Gastroesophageal sphincter (tissue), 4 donors: Measurements from ENCODE around the gene LETM1. TPM values are rescaled to one million over a fixed set of nuclear protein-coding genes. Genes with fewer than 3 reads are reported as not detected.

ENCODE experiments used
- ATAC-seq: fragments of 150-250 bp; one replicate; pipeline ENCODE4 v1.9.1; 2016; ENCODE audit warnings: mild to moderate bottlenecking, moderate library complexity
- H3K27ac ChIP-seq, 4 donors: fragments of 200-600 bp; sonication (generic) in 3 of 4; 1 replicate in 3 of 4; 2 replicates in 1 of 4; pipeline ENCODE4 v1.5.1; 2016 to 2019
- H3K27me3 ChIP-seq: fragments of 200-600 bp; sonication (generic); one replicate; pipeline ENCODE4 v1.5.1; 2019
- H3K36me3 ChIP-seq, 2 donors: fragments of 200-600 bp; sonication (generic); one replicate each; pipeline ENCODE4 v1.5.1; 2019; ENCODE audit warnings: control low read depth in 1 of 2
- H3K4me1 ChIP-seq, 3 donors: fragments of 200-600 bp; sonication (generic); 1 replicate in 2 of 3; 2 replicates in 1 of 3; pipeline ENCODE4 v1.5.1; 2016 to 2019; ENCODE audit warnings: control low read depth in 2 of 3
- H3K4me3 ChIP-seq, 2 donors: fragments of 200-600 bp; sonication (generic); one replicate each; pipeline ENCODE4 v1.5.1; 2019; ENCODE audit warnings: mild to moderate bottlenecking in 1 of 2, moderate library complexity in 1 of 2
- H3K9me3 ChIP-seq, 3 donors: fragments of 200-600 bp; sonication (generic); one replicate each; pipeline ENCODE4 v1.5.1; 2017 to 2019; ENCODE audit warnings: control low read depth in 2 of 3
- CTCF ChIP-seq, 4 experiments: fragments of 200-600 bp in 2 of 4; fragments of 450-650 bp in 2 of 4; sonication (generic) in 1 of 4; IDR thresholded peaks; one replicate each; pipeline ENCODE4 v1.5.1; 2017 to 2019; ENCODE audit warnings: antibody characterized with exemption in 4 of 4, mild to moderate bottlenecking in 2 of 4, moderate library complexity in 2 of 4
- EP300 ChIP-seq: sonication (generic); formaldehyde crosslinking; IDR thresholded peaks from one replicate; pipeline ENCODE4 v1.6.1; 2017; ENCODE audit warnings: antibody characterized with exemption, mild to moderate bottlenecking
- POLR2A ChIP-seq, 2 donors: fragments of 450-650 bp; IDR thresholded peaks; one replicate each; pipeline ENCODE4 v1.6.1; 2017; ENCODE audit warnings: antibody characterized with exemption in 2 of 2, mild to moderate bottlenecking in 2 of 2, moderate library complexity in 1 of 2
- POLR2AphosphoS5 ChIP-seq: sonication (generic); formaldehyde crosslinking; IDR thresholded peaks from one replicate; pipeline ENCODE4 v1.6.1; 2017; ENCODE audit warnings: antibody characterized with exemption
- WGBS, 2 donors: methylation state at CpG; one replicate each; pipeline ENCODE4 v1.1.5; 2018; ENCODE audit warnings: low coverage in 1 of 2; 5-methylcytosine and 5-hydroxymethylcytosine counted together
- total RNA-seq, 4 donors: library from RNA; depleted of rRNA; stranded (reverse); fragments of >200 nt; gene quantifications; one replicate each; pipeline ENCODE4 v1.1.0, GENCODE V29; 2016

Gene LETM1
- total RNA-seq, 4 donors from 2014 or later, result 24.0 to 29.2 (median 26.9) TPM

GRCh38 chr4:1766106-1767060 is 89.6 kb downstream of the LETM1 start:
- peaks cover 66% of the 10 kb centered on the region for H3K27me3 ChIP-seq
- WGBS, 2 donors, result no CpG with 5 or more reads among the region's 41 CpGs
- TF ChIP-seq EP300 (no peak), POLR2A (IDR thresholded peaks at IDR 0.05) (no peak), POLR2AphosphoS5 (no peak), CTCF (IDR thresholded peaks at IDR 0.05) (no peak)

GRCh38 chr4:1765409-1766072 is 90.4 kb downstream of the LETM1 start:
- Histone ChIP-seq H3K36me3 (no peaks in the 10 kb centered on the region), H3K4me1 (peaks cover 0 to 36% (median 13%) of the 10 kb centered on the region in 3 donors), H3K4me3 (no peak overlapping the region), H3K27ac (no peak overlapping the region), H3K27me3 (peaks cover 58% of the 10 kb centered on the region), H3K9me3 (no peaks in the 10 kb centered on the region)
- ATAC-seq, result no peak
- no peak for TF ChIP-seq POLR2A (IDR thresholded peaks at IDR 0.05)
- WGBS, 2 donors, result 100% methylated on average over 1 of the region's 10 CpGs; no CpG with 5 or more reads in 1 of the 2 donors

More at GRCh38 chr4:1766106-1767060, 89.6 kb downstream of the LETM1 start:
- peaks cover 0 to 36% (median 13%) of the 10 kb centered on the region in 3 donors for H3K4me1 ChIP-seq
- no peak for ATAC-seq
- no peak overlapping the region for H3K27ac ChIP-seq
- H3K36me3 ChIP-seq, result no peaks in the 10 kb centered on the region
- no peaks in the 10 kb centered on the region for H3K9me3 ChIP-seq
- H3K4me3 ChIP-seq, result peak overlapping the region in 1 of 2 donors; percentile 52

DNA sequence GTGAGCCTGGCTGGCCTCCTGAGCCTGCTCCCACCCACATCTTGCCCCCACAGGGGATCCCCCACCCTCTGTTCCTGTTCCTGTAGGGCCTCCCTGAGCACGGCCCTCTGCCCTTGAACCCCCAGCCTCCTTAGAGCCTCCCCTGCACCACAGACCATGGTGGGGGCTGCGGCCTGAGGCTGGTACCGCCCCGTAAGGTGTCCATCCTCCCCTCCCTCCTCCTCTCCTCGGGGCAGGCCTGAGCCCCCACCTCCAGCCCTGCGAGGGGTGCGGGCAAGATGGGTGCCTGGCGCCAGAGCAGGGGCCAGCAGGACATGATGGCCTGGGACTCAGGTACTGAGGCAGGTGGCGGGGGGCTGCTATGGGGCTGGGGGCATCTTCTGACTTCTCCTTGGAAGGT is 91.3 kb downstream of the LETM1 start:
- ATAC-seq, result no peak
- no CpG with 5 or more reads among the region's 9 CpGs for WGBS, 2 donors
- H3K4me3 ChIP-seq, result no peak overlapping the region
- peaks cover 0 to 36% (median 13%) of the 10 kb centered on the region in 3 donors for H3K4me1 ChIP-seq
- peaks cover 49% of the 10 kb centered on the region for H3K27me3 ChIP-seq
- no peak overlapping the region for H3K27ac ChIP-seq
- no peaks in the 10 kb centered on the region for H3K36me3 ChIP-seq
- no peak for TF ChIP-seq CTCF (IDR thresholded peaks at IDR 0.05)
- TF ChIP-seq POLR2A (IDR thresholded peaks at IDR 0.05), result no peak
- no peak for TF ChIP-seq POLR2AphosphoS5
- TF ChIP-seq EP300, result no peak
- H3K9me3 ChIP-seq, result no peaks in the 10 kb centered on the region

DNA sequence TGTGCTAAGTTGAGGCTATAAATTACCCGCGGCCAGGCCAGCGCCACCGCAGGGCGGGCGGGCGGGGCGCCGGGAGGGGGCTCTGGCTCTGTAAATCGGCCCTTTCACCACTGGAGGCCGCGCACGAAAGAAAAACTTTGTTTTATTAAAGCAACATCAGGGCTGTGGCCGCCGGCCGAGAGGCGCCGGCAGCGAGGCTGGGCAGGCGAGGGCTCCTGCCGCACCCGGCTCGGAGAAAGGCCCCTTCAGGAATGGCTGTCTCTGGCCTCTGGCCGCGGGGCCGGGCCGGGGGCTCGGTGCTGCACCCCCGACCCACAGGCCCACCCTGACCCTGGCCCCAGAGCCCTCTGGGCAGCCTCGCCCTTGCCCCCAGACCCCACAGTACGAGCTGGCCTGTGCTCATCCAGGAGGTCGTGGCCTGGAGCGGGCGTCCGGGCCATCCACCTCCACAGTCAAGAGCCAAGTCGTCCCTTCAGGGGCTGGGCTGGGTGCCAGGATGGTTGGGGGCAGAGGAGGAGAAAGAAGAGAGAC is 92.3 kb downstream of the LETM1 start:
- H3K4me1 ChIP-seq, result peaks cover 0 to 36% (median 13%) of the 10 kb centered on the region in 3 donors
- peak overlapping the region in 2 of 4 donors; percentile 19 to 55 for H3K27ac ChIP-seq
- WGBS, 2 donors, result 0% methylated on average over 9 of the region's 36 CpGs; no CpG with 5 or more reads in 1 of the 2 donors
- peaks cover 38% of the 10 kb centered on the region for H3K27me3 ChIP-seq
- no peaks in the 10 kb centered on the region for H3K36me3 ChIP-seq
- no peaks in the 10 kb centered on the region for H3K9me3 ChIP-seq
- ATAC-seq, result peak; percentile 44
- peak in 1 of 4 experiments; percentile 44 for TF ChIP-seq CTCF (IDR thresholded peaks at IDR 0.05)
- TF ChIP-seq POLR2AphosphoS5, result no peak
- H3K4me3 ChIP-seq, result peak overlapping the region in 1 of 2 donors; percentile 39

DNA sequence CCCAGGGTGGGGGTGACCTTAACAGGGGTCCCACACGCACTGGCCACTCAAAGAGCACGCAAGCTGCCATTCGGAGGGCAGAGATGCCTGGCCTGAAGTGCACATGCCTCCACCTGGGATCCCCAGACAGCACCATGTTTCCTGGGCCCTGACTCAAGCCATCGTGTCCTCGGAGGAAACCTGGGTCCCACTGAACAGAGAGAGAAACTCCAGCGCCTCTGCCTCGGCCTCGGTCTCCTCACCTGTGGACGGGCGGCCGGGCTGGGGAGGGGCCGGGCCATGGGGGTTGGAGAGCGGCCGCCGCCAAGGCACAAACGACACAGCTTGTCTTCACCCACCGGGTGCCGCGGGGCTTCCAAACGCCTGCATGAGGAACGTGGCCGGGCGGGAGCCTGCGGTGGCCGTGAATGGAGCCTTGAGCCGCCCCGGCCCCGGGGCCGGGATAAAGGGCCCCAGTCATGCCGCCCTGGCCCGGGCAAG is 92.8 kb downstream of the LETM1 start:
- WGBS, 2 donors, result 38% methylated on average over 12 of the region's 31 CpGs; no CpG with 5 or more reads in 1 of the 2 donors
- TF ChIP-seq CTCF (IDR thresholded peaks at IDR 0.05) (no peak), POLR2A (IDR thresholded peaks at IDR 0.05) (no peak), POLR2AphosphoS5 (no peak), EP300 (no peak)
- peak overlapping the region in 2 of 4 donors; percentile 19 to 55 for H3K27ac ChIP-seq
- ATAC-seq, result no peak
- peaks cover 0 to 36% (median 13%) of the 10 kb centered on the region in 3 donors for H3K4me1 ChIP-seq
- H3K4me3 ChIP-seq, result peak overlapping the region in 1 of 2 donors; percentile 39
- H3K9me3 ChIP-seq, result no peaks in the 10 kb centered on the region
- H3K27me3 ChIP-seq, result peaks cover 33% of the 10 kb centered on the region
- no peaks in the 10 kb centered on the region for H3K36me3 ChIP-seq
